ENCODE measurements around the gene SON.
"Not testable (repeated sequence)": the region's sequence is repeated elsewhere in the genome, so short reads cannot be mapped to it uniquely, and the experiment has no call there.

Gene SON, protein sequence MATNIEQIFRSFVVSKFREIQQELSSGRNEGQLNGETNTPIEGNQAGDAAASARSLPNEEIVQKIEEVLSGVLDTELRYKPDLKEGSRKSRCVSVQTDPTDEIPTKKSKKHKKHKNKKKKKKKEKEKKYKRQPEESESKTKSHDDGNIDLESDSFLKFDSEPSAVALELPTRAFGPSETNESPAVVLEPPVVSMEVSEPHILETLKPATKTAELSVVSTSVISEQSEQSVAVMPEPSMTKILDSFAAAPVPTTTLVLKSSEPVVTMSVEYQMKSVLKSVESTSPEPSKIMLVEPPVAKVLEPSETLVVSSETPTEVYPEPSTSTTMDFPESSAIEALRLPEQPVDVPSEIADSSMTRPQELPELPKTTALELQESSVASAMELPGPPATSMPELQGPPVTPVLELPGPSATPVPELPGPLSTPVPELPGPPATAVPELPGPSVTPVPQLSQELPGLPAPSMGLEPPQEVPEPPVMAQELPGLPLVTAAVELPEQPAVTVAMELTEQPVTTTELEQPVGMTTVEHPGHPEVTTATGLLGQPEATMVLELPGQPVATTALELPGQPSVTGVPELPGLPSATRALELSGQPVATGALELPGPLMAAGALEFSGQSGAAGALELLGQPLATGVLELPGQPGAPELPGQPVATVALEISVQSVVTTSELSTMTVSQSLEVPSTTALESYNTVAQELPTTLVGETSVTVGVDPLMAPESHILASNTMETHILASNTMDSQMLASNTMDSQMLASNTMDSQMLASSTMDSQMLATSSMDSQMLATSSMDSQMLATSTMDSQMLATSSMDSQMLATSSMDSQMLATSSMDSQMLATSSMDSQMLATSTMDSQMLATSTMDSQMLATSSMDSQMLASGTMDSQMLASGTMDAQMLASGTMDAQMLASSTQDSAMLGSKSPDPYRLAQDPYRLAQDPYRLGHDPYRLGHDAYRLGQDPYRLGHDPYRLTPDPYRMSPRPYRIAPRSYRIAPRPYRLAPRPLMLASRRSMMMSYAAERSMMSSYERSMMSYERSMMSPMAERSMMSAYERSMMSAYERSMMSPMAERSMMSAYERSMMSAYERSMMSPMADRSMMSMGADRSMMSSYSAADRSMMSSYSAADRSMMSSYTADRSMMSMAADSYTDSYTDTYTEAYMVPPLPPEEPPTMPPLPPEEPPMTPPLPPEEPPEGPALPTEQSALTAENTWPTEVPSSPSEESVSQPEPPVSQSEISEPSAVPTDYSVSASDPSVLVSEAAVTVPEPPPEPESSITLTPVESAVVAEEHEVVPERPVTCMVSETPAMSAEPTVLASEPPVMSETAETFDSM (N-terminal part only)

DNA sequence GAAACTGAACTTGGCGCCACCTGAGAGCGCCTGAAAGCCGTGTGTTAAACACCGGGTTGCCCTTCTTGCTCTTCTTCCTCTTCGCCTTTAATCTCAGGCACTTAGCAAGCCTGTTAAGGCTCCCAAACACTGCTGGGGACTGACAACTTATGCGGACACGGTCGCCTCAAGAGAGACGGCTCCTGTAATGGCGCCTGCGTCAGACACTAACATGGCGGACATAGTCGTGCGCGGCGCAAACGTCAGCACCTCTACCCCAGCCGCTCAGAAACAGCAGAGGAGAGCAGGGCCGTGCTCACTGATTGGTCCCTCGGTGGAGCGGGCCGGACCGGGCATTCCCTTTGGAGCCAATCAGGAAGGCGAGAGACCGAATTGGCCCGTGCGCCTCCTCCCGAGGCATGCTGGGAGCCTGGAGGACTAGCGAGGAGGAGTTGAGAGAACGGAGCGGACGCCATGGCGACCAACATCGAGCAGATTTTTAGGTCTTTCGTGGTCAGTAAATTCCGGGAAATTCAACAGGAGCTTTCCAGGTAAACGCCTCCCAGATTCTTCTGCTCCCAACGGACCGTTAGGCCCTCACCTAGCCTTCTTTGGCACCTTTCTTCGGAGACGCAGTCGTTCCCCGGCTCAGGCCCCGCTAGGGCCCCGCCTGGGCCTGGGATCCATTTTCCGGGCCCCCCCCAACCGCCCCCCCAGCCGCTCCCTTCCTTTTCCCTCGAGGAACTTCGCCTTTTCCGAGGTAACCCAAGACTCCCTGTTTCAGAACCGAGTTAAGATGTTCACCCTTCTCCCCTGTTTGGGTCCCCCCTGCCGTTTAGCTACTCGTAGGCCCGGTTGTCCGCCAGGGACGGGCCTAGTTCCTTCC is at the start of gene SON:
SON (plus strand) TSS at position 399 of the 865 bp plus-strand sequence; CDS start at position 454, 55 bp downstream.
- DNase-seq, result peak; percentile 98

DNA sequence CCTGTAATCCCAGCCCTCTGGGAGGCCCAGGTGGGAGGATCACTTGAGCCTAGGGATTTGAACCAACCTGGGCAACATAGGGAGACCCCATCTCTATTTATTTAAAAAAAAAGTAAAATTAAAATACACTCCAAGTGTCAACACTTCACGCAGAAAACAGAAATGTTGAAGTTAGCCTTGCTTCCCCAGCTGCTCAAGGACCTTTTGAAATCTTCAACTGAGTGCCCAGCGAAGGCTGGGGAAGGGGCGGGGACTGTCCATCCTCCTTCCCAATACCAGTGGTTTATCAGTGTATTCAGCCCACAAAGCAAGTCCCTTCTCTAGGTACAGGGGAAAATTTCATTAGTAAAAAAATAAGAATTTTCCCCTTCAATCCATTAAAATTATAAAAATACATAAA is 49.1 kb upstream of the SON start:
- DNase-seq, result no peak

DNA sequence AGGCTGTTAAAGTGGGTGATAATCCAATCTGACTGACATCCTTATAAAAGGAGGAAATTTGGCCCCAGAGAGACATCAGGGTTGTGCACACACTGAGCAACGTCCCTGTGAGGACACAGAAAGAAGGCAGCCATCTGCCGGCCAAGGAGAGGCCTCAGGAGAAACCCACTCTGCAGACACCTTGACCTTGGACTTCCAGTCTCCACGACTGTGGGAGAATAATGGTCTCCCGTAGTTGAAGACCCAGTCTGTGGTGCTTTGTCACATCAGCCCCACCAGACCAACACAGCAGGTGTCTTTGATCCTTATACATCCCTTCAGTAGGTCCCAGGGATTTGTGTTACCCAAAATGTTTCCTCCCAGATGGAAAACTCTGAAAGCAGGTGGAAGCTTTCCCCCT is 47.1 kb upstream of the SON start:
- DNase-seq, result no peak

DNA sequence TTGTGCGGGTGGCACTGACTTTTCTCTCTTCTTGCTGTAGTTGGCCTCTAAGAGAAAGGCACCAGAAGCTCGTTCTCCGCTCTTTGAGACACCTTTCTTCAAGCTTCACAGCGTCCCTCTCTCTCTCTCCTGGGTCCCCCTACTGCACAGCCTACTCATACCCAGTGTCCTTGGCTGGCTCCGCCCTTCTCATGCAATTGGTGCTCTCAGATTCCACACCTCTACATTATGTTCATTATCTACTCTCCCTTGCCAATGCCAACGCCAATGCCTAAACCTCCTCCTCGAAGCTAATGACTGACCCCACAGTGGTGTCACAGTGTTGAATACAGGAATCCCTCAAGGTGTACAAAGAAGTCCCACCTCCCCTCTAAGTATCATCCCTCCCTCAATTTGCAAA is 46.5 kb upstream of the SON start:
- no peak for DNase-seq

DNA sequence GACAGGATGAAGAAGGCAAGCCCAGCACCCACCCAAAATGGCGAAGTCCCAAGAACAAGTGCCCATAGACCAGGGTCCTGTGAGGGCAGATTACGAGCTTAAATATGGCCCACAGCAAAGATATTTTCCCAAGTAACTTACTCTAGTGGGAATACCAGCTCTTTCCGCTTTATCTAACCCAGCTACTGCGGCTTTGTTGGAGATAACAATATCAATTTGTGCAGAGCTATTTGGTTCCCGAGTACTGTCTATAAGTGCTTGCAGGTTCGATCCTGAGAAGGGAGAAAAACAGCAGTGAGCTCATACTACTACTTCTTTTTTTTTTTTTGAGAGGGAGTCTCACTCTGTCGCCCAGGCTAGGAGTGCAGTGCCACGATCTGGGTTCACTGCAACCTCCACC is 37.0 kb upstream of the SON start:
- no peak for DNase-seq

DNA sequence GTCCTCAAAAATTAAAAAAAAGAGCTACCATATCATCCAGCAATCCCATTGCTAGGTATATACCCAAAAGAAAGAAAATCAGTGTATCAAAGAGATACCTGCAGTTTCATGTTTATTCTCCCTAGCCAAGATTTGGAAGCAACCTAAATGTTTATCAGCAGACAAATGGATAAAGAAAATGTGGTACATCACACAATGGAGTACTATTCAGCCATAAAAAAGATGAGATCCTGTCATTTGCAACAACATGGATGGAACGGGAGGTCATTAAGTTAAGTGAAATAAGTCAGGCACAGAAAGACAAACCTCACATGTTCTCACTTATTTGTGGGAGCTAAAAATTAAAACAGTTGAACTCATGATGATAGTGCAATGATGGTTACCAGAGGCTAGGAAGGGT is 35.8 kb upstream of the SON start:
- DNase-seq, result not testable (repeated sequence)

DNA sequence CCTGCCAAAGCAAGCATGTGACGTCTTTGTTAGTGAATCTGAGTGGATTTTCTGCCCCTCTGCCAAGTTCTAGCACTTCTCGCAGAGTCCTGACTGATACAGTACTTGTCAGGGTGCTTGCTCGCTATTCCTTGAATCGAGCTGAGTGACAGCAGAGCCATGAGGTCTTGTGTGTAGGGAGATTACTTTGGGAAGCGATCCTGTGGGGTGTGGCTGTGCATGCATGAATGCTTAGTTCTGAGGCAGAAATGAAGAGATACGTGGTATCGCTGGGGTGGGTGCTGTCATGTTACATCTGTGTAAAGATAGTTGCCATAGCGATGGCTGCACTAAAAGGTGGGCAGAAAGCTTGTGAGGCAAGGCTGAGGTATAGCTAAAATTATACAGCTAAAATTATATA is 32.0 kb upstream of the SON start:
- no peak for DNase-seq

DNA sequence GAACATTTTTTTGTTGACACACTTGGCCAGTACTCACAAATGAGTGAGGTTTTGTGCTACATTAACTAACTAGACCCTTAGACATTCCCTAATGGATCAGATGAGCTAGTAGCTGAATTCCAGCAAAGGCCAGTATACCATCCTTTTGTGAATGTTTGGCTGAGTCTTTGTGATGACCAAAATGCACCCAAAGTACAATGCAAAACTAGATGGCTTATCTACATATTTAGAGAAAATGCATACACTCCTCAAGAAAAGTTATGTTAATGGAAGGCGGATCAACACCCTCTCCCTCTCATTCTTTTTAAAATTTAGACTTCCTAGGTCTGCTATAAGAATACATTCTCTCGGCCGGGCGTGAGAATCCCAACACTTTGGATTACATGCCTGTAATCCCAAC is 31.2 kb upstream of the SON start:
- no peak for DNase-seq

DNA sequence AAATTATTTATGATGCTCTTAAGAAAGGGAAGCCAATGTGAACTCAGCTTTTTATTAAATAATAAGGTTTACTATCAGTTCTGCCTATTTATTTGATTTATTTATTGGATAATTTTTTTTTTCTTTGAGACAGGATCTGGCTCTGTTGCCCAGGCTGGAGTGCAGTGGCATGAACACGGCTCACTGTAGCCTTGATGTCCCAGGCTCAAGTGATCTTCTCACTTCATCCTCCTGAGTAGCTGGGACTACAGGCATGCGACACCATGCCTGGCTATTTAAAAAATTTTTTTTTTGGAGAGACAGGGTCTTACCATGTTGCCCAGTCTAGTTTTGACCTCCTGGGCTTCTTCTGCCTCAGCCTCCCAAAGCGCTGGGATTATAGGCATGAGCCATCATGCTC is 30.4 kb upstream of the SON start:
- DNase-seq, result no peak

DNA sequence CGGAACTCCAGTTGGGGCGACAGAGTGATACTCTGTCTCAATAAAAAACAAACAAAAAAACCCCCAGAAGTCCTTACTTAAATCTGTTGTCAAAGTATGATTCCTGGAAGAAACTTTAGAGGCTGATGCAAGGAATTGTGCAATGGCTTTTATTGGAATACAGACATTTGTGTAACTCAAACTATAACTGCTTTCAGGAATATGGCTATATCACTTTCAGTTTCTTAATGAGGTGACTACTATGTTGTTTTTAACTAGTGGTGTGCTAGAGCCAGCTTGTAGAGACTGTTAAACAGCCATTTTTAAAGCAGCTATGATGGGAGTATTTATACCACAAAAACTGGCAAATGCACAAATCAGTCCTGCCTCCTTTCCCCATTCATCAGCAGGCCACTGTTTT is 28.6 kb upstream of the SON start:
- no peak for DNase-seq

DNA sequence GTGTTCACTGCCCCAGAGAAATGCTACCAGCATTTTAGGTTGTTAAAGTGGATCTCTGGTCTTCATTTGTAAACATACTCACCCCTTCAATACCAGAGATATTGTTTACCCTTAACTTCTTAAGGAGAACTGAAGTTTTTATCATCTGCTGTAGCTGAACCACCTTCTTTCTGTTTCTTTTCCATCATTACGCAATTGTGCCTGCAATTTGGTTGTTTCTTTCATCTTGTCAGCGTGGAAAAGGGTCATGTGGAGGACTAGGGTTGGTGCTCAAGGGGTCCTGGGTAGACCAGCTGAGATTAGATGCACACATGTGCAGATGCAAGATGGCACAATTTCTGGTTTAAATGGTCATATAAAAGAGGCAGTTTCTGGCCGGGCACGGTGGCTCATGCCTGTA is 23.9 kb upstream of the SON start:
- no peak for DNase-seq

DNA sequence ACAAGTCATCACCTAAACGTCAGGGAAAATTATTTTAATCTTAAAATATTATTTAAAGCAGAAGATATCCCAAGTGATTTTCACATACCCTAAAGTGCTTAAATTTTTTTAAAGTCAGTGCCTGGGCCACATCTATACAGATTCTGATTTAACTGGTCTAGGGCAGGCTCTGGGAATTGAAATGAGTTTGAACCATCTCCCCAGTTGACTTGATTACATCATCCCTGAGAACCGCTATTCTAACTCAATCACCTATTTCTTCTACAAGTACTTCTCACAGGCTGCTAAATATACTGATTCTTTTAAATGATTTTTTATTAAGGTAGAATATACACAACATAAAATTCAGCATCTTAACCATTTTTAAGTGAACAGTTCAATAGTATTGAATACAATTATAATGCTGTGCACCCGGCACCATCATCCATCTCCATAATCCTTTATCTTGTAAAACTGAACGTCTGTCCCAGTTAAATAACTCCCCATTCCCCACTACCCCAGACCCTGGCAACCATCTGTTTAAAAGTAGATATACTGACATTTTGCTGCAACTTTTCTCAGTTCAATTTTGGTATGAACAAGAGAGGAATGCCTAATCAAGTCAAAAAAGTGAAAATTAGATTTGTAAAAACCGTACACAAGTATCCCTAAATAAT is 20.4 kb upstream of the SON start:
- DNase-seq, result no peak

DNA sequence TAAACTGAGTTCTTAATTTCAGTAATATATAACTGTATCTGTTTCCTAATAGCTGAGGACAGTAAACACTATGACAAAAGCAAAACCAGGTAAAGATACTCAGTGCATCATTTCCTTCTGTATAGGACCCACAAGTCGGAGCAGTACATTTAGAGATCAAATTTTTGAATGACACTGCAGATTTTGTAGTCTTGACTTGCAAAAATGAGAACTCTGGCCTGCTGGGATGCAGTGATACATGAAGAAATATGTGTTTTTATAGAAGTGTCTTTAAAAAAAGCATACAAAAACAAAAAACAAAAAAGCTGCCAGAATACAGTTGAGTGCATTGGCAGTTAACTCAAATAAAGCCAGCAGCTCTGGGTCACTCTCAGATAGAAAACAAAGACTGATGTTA is 19.9 kb upstream of the SON start:
- DNase-seq, result no peak

DNA sequence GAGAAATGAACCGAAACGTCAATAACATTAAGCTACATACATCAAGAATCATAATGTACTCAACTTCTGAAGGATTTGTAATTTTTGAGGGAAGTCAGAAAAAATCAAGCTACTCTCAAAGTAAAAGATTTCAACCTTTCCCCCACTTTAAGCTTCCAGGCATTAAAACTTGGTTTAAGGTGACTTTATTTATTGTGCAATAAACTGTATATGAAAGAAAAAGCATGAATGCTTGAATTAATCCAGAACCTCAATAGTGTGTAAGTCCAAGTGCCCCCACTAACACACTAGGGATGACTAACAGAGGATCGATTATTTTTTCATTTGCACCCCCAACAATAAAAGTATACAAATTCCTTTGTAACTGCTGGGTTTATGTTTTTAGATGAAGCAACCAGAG is 11.8 kb upstream of the SON start:
- no peak for DNase-seq

DNA sequence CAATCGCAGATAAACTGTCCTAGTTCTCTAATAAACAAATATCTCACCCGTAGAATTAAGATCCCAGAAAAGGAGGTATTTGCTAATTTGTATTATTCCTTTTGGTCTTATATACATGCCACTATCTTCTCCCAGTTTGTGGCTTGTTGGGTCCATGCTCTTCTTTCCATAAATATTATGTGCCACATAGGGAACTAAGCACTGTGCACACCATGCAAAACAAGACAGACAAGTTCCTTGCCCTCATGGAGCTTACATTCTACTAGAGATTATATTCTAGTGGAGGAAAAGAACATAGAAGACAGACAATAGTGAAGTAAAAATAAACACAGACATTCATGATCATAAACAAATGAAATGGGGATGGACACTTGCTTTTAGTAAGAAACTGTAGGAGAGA is 5.6 kb upstream of the SON start:
- DNase-seq, result no peak

DNA sequence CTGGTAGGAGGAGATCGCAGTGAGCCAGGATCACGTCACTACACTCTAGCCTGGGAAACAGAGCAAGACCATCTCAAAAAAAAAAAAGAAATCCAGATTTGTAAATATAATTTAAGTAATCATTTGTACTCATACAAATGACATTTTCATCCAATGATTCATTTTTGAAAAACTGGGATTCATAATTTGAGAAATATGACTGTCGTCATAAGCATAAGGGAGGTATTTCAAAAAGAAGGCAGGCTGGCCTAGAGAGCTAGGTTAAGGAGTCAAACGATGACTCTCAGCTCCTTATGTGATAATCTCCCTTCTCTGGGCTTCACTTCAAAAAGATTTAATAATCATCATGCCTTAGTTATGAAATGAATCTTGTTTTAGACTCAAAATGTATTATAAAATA is 3.2 kb upstream of the SON start:
- no peak for DNase-seq

DNA sequence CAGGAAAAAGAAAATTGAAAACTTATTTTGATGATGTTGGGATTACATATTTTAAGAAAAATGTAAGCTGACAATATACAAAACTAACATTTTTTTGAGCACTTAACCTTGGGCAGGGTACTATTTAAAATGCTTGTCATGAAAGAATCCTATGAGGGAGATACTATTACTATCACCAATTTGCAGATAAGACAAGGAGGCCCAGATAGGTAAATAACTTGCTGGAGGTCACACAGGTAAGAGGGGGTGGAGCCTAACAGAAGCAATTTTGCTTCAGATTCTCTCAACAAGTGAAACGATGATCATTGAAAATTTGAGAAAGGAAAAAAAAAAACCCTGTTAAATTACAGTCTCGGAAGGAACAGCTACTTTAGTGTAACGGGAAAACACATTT is 2.1 kb upstream of the SON start:
- DNase-seq, result no peak

DNA sequence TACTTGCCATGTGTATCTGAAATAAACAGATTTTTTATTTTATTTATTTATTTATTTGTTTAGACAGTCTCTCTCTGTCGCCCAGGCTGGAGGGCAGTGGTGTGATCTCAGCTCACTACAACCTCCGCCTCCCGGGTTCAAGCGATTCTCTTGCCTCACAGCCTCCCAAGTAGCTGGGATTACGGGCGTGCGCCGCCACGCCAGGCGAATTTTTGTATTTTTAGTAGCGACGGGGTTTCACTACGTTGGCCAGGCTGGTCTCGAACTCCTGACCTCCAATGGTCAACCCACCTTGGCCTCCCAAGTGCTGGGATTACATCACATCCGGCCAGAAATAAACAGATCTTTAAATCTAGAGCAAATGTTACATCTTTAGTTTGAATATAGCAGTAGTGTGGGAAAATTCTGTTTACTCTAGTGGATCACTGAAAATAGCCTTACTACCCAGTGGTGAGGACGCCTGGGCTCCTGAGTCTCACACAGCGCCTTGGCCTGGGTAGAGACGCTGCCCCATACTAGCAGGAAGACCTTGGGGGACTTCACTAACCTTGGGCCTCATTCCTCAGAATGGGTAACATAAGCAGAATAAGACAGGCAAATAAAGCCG is 1.6 kb upstream of the SON start:
- DNase-seq, result no peak

DNA sequence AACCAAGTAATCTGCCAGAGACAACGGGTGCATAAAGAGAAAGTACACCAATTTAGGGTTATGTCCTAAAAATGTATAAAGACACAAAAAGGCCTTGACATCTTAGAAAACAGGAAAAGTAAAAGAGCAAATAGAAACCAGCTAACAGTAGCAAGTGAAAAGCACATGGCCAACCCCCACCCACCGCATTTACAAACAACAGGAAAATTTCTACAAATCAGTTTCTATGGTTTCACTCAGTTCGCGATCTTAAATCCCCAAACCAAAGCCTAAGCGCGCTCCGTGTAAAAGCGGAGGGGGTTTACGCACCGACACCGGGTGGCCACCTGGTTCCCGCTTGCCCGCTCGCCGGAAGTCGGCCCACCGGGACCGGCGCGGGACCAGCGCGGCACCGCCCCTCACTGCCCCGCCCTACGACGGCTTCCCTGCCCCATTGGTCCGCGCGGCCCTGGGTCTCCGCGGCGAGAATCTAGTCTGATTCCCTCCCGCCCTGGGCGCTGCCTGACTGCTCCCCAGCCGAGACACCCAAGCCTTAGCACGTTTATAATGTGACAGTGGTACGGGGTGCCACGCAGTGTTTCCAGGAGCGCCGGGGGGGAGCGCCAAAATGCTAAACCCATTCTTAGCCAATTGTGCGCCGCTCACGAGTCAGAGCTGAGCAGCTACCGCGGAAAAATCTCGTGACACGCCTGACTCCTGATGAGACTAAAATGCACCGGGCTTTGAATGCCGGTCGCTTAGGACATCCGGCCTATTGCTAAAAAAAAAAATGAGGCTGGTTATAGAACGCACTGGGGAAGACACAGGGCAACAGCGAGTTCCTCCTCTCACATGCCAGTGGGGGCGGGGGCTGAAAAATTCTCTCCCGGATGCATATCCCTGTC is 840 bp upstream of the SON start, which contains the start of gene GART:
GART (minus strand) TSS at position 362 of the 884 bp plus-strand sequence. CDS start 2,802 bp downstream, outside the sequence.
- peak; percentile 54 for DNase-seq

DNA sequence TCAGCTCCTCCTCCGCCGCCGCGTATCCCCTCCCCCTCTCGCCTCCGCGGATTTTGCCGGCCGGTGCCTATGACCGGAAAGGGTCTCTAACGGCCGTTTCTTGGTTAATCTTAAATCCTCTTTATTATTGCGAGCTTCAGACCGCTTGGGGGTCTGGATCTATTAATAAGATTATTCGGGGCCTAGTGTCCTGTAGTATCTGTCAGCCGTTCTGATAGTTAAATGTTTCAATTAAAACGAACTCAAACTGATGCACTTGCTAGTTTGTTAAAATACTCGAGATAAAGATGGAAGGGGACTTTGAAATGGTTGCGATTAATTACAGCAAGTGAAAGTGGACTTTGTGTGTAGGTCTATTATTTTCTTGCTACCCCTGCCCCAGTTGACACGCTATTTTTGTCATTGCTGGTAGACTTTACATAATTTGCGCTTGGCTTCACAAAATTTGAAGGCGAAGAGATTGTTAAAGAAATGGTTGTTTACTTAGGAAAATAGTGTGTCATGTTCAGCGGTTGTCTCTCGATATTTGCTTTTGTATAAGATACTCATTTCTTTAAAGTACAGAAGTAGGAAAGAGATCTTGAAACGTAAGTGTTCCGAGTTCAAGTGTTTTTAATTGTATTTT is 779 bp downstream of the SON start:
- DNase-seq, result no peak
